Adrenal gland (tissue), 12 donors: Measurements from ENCODE around the gene DUS2. TPM values are rescaled to one million over a fixed set of nuclear protein-coding genes. Genes with fewer than 3 reads are reported as not detected.
A peak's percentile ranks its signal among the peaks of the same experiment; 100 is the strongest.

Experiments
- DNase-seq, 7 donors: peaks; one replicate each; pipeline ENCODE4 v3.0.0-alpha.2; 2019 to 2020
- H3K27ac ChIP-seq, 5 donors: fragments of 200-600 bp; sonication (generic) in 4 of 5; 1 replicate in 3 of 5; 2 replicates in 2 of 5; pipeline versions ENCODE4 v1.5.1 to v1.8.0; 2016 to 2020; ENCODE audit warnings: mild to moderate bottlenecking in 1 of 5
- H3K27me3 ChIP-seq: fragments of 200-600 bp; 2 replicates; pipeline ENCODE4 v1.8.0; 2021
- H3K36me3 ChIP-seq, 2 donors: fragments of 200-600 bp; replicated peaks in 1 of 2; 1 replicate in 1 of 2; 2 replicates in 1 of 2; pipeline versions ENCODE4 v1.5.1 to v1.8.0; 2018 to 2022
- H3K4me1 ChIP-seq, 2 donors: fragments of 200-600 bp; replicated peaks in 1 of 2; 1 replicate in 1 of 2; 2 replicates in 1 of 2; pipeline versions ENCODE4 v1.5.1 to v1.8.0; 2018 to 2021
- H3K4me3 ChIP-seq, 4 donors: fragments of 200-600 bp; sonication (generic) in 3 of 4; one replicate each; pipeline ENCODE4 v1.5.1; 2016 to 2018
- H3K9me3 ChIP-seq, 3 donors: fragments of 200-600 bp; sonication (generic) in 1 of 3; replicated peaks in 1 of 3; 1 replicate in 2 of 3; 2 replicates in 1 of 3; pipeline versions ENCODE4 v1.5.1 to v1.8.0; 2016 to 2021
- CTCF ChIP-seq, 6 experiments: fragments of 450-650 bp in 4 of 6; fragments of 200-600 bp in 2 of 6; sonication (generic) in 1 of 6; IDR thresholded peaks; 1 replicate in 5 of 6; 2 replicates in 1 of 6; pipeline versions ENCODE4 v1.5.1 to v1.8.0; 2016 to 2021; ENCODE audit warnings: antibody characterized with exemption in 6 of 6, mild to moderate bottlenecking in 2 of 6, moderate library complexity in 1 of 6
- POLR2A ChIP-seq, 2 donors: fragments of 450-650 bp; IDR thresholded peaks; one replicate each; pipeline ENCODE4 v1.6.1; 2017; ENCODE audit warnings: antibody characterized with exemption in 2 of 2, mild to moderate bottlenecking in 2 of 2, moderate library complexity in 1 of 2
- WGBS, 4 donors: extraction: QIAGEN DNeasy Blood & Tissue Kit in 2 of 4; methylation state at CpG; one replicate each; pipeline versions ENCODE4 v1.1.5 to v1.1.7; 2013 to 2017; 5-methylcytosine and 5-hydroxymethylcytosine counted together
- intact Hi-C, 2 donors: fragments of 100-400 bp; cut with DNase I; formaldehyde crosslinking; loops; one replicate each; pipeline versions ENCODE4 v1.14.1 to v1.15.0; 2022 to 2023
- polyA plus RNA-seq, 3 donors: library from polyadenylated mRNA; stranded (reverse); fragments of 200-250 nt in 2 of 3; fragments of 350-450 nt in 1 of 3; fragmentation: Illumina TruSeq in 1 of 3; extraction: RNeasy Lipid Tissue Mini Kit (QIAGEN cat#74804) in 1 of 3; gene quantifications; one replicate each; pipeline ENCODE4 v1.2.3, GENCODE V29; 2013 to 2014
- total RNA-seq, 9 donors: library from RNA; depleted of rRNA in 4 of 9; stranded (reverse); fragments of >200 nt in 4 of 9; fragments of 120-200 nt in 1 of 9; fragmentation: NEBNext Ultra II Directional in 1 of 9; extraction: Animal tissue kit (Norgen Biotek cat#: 25700) in 1 of 9; gene quantifications; one replicate each; pipeline versions ENCODE4 v1.1.0 to v1.2.4, GENCODE V29; 2013 to 2023
- donor health status: healthy with polysubstance abuse.
- donor health status: Bipolar disorder and iron deficiency.
- donor health status: DM: yes; HTN: yes; CAD: no.
- donor health status: DM: no; HTN: no; CAD: no.
- donor health status: DM: no; HTN: no; CAD: no.
- donor health status: DM: yes; HTN: yes; CAD: no.

DUS2 gene
- total and polyA plus RNA-seq, 12 donors, result 6.3 to 25.3 (median 12.7) TPM

GRCh38 chr16:67986949-67987348 lies 36.1 kb upstream of the DUS2 start:
- Histone ChIP-seq H3K4me3 (no peak overlapping the region), H3K27ac (peak overlapping the region in 3 of 5 donors; percentile 26 to 72 (median 64)), H3K36me3 (no peaks in the 10 kb centered on the region), H3K4me1 (peaks cover 0 to 19% of the 10 kb centered on the region in 2 donors), H3K9me3 (no peaks in the 10 kb centered on the region), H3K27me3 (no peaks in the 10 kb centered on the region)
- no peak for DNase-seq
- intact Hi-C loops, result loop anchor here in 1 of 2 donors (10.0 kb wide), 1 partner anchor 238 kb away; no protein-coding TSS in a partner anchor
- 85 to 92% (median 90%) methylated on average over 5 of the region's 5 CpGs for WGBS, 4 donors
- TF ChIP-seq POLR2A (IDR thresholded peaks at IDR 0.05), result no peak

GRCh38 chr16:67987460-67988160 lies 35.5 kb upstream of the DUS2 start:
- DNase-seq, result peak in 6 of 7 donors; percentile 44 to 77 (median 52)
- 65 to 80% (median 66%) methylated on average over 11 of the region's 11 CpGs for WGBS, 4 donors
- no peaks in the 10 kb centered on the region for H3K36me3 ChIP-seq
- H3K4me3 ChIP-seq, result no peak overlapping the region
- intact Hi-C loops, result loop anchor here in 1 of 2 donors (10.0 kb wide), 1 partner anchor 237 kb away; no protein-coding TSS in a partner anchor
- no peak for TF ChIP-seq CTCF (IDR thresholded peaks at IDR 0.05)
- no peak for TF ChIP-seq POLR2A (IDR thresholded peaks at IDR 0.05)
- peak overlapping the region in 3 of 5 donors; percentile 26 to 72 (median 64) for H3K27ac ChIP-seq
- no peaks in the 10 kb centered on the region for H3K27me3 ChIP-seq
- no peaks in the 10 kb centered on the region for H3K9me3 ChIP-seq
- H3K4me1 ChIP-seq, result peaks cover 0 to 19% of the 10 kb centered on the region in 2 donors

DNA sequence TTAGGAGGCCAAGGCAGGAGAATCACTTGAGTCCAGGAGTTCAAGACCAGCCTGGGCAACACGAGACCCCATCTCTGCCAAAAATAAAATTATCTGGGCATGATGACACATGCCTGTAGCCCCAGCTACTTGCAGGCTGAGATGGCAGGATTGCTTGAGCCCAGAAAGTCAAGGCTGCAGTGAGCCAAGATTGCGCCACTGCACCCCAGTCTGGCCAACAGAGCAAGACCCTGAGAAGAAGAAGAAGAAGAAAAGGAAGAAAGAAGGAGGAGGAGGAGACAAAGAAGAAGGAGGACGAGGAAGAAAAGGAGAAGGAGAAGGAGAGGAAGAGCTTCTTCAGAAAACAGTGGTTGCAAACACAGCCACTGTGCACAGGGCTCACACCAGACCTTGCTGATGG lies 34.4 kb upstream of the DUS2 start:
- no peak overlapping the region for H3K27ac ChIP-seq
- no peaks in the 10 kb centered on the region for H3K9me3 ChIP-seq
- 76 to 81% (median 81%) methylated on average over 3 of the region's 3 CpGs for WGBS, 4 donors
- TF ChIP-seq POLR2A (IDR thresholded peaks at IDR 0.05), result no peak
- TF ChIP-seq CTCF (IDR thresholded peaks at IDR 0.05), result no peak
- H3K27me3 ChIP-seq, result no peaks in the 10 kb centered on the region
- intact Hi-C loops, result loop anchor here in 1 of 2 donors (10.0 kb wide), 1 partner anchor 236 kb away; no protein-coding TSS in a partner anchor
- H3K4me3 ChIP-seq, result no peak overlapping the region
- H3K4me1 ChIP-seq, result peaks cover 3 to 26% of the 10 kb centered on the region in 2 donors
- DNase-seq, result no peak
- no peaks in the 10 kb centered on the region for H3K36me3 ChIP-seq

DNA sequence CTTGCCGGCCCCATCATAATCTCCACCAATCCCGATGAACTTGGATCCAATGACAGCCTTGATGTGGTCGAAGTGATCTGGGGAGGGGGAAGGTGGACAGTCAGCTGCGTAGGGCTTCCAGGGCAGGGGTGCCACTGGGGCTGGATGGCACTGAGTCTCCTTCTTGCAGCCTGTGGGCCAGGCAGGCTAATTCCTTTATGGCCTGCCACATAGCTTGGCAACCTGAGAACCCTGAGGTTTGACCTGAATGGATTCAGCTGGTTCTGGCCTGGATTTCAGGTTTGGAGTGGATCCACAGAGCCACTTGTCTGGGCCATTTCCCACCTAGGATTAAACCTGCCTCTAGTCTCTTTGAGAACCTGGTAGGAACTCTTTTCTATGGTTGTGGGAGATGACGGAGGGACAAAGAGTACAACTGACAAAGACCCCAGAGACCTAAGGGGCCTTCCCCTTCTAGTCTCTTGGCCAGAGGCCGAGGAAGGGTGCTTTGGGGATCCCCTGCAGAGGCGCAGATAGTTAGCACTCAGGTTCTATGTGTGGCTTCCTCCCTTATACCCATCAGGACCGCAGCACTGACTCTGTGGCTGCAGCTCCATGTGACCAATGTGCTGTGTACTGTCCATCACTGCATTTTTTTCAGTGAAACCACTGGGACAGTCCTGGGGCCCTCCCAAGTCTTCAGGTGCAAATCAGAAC lies 33.6 kb upstream of the DUS2 start:
- intact Hi-C loops, result loop anchor here (5.0 to 10.0 kb wide), 3 partner anchors 55 to 243 kb away; no protein-coding TSS in a partner anchor

GRCh38 chr16:67990018-67990386 lies 33.1 kb upstream of the DUS2 start:
- intact Hi-C loops, result loop anchor here in 1 of 2 donors (5.0 to 10.0 kb wide), 2 partner anchors 55 to 242 kb away; no protein-coding TSS in a partner anchor
- no peak for DNase-seq
- WGBS, 4 donors, result 79 to 93% (median 88%) methylated on average over 3 to 6 of the region's 6 CpGs
- Histone ChIP-seq H3K27ac (no peak overlapping the region), H3K27me3 (no peaks in the 10 kb centered on the region), H3K4me1 (peaks cover 3 to 14% of the 10 kb centered on the region in 2 donors), H3K36me3 (no peaks in the 10 kb centered on the region), H3K4me3 (no peak overlapping the region), H3K9me3 (no peaks in the 10 kb centered on the region)
- TF ChIP-seq POLR2A (IDR thresholded peaks at IDR 0.05), result no peak
- no peak for TF ChIP-seq CTCF (IDR thresholded peaks at IDR 0.05)

More for the DNA sequence above, 33.6 kb upstream of the DUS2 start:
- Histone ChIP-seq H3K27ac (no peak overlapping the region), H3K9me3 (no peaks in the 10 kb centered on the region), H3K36me3 (no peaks in the 10 kb centered on the region), H3K27me3 (no peaks in the 10 kb centered on the region), H3K4me3 (no peak overlapping the region), H3K4me1 (peaks cover 3 to 20% of the 10 kb centered on the region in 2 donors)
- no peak for DNase-seq
- 83 to 93% (median 88%) methylated on average over 6 to 8 of the region's 8 CpGs for WGBS, 4 donors
- no peak for TF ChIP-seq POLR2A (IDR thresholded peaks at IDR 0.05)
